Skeletal muscle cell (primary cell): ENCODE results near the gene BEND7.

ENCODE experiments used
- DNase-seq: peaks from one replicate; pipeline ENCODE4 v3.0.0-alpha.2; 2010; ENCODE audit warnings: low read depth
- H3K4me3 ChIP-seq: 2 replicates; pipeline ENCODE4 v1.5.1; 2011; ENCODE audit warnings: low read depth, mild to moderate bottlenecking, control low read depth, low read length, moderate library complexity

The BEND7 gene

GRCh38 chr10:13525663-13526062 is 3.2 kb downstream of the BEND7 start:
- no peak overlapping the region for H3K4me3 ChIP-seq
- DNase-seq: no peak

- no peak for DNase-seq
- no peak overlapping the region for H3K4me3 ChIP-seq
Observed at GRCh38 chr10:13521026-13521425, 7.8 kb downstream of the BEND7 start.

- DNase-seq: no peak
- H3K4me3 ChIP-seq: no peak overlapping the region
Observed at GRCh38 chr10:13520194-13520593, 8.6 kb downstream of the BEND7 start.

GRCh38 chr10:13518076-13518692 is 10.6 kb downstream of the BEND7 start:
- no peak overlapping the region for H3K4me3 ChIP-seq

GRCh38 chr10:13517675-13518074 is 11.1 kb downstream of the BEND7 start:
- DNase-seq: no peak
- no peak overlapping the region for H3K4me3 ChIP-seq

More at GRCh38 chr10:13518076-13518692, 10.6 kb downstream of the BEND7 start:
- no peak for DNase-seq

- H3K4me3 ChIP-seq: no peak overlapping the region
- no peak for DNase-seq
Observed at GRCh38 chr10:13516176-13516575, 12.6 kb downstream of the BEND7 start.

GRCh38 chr10:13515467-13515866 is 13.3 kb downstream of the BEND7 start:
- DNase-seq: no peak
- no peak overlapping the region for H3K4me3 ChIP-seq

GRCh38 chr10:13514296-13514695 is 14.5 kb downstream of the BEND7 start:
- DNase-seq: no peak
- H3K4me3 ChIP-seq: no peak overlapping the region

GRCh38 chr10:13512564-13512963 is 16.2 kb downstream of the BEND7 start:
- no peak overlapping the region for H3K4me3 ChIP-seq
- no peak for DNase-seq

GRCh38 chr10:13511409-13511808 is 17.4 kb downstream of the BEND7 start:
- no peak overlapping the region for H3K4me3 ChIP-seq
- DNase-seq: no peak

GRCh38 chr10:13505052-13505680 is 23.6 kb downstream of the BEND7 start:
- no peak for DNase-seq
- H3K4me3 ChIP-seq: no peak overlapping the region

GRCh38 chr10:13503745-13504463 is 24.9 kb downstream of the BEND7 start:
- DNase-seq: peak; percentile 32
- no peak overlapping the region for H3K4me3 ChIP-seq

- H3K4me3 ChIP-seq: no peak overlapping the region
- DNase-seq: no peak
Observed at GRCh38 chr10:13502380-13502779, 26.4 kb downstream of the BEND7 start.

GRCh38 chr10:13500201-13500600 is 28.6 kb downstream of the BEND7 start:
- H3K4me3 ChIP-seq: no peak overlapping the region
- no peak for DNase-seq

- no peak for DNase-seq
- no peak overlapping the region for H3K4me3 ChIP-seq
Observed at GRCh38 chr10:13499150-13499549, 29.7 kb downstream of the BEND7 start.

- DNase-seq: no peak
- H3K4me3 ChIP-seq: no peak overlapping the region
Observed at GRCh38 chr10:13496931-13497330, 31.9 kb downstream of the BEND7 start.

GRCh38 chr10:13496164-13496563 is 32.6 kb downstream of the BEND7 start:
- DNase-seq: no peak
- H3K4me3 ChIP-seq: no peak overlapping the region

- H3K4me3 ChIP-seq: no peak overlapping the region
- no peak for DNase-seq
Observed at GRCh38 chr10:13492493-13493180, 36.2 kb downstream of the BEND7 start.

- no peak overlapping the region for H3K4me3 ChIP-seq
- no peak for DNase-seq
Observed at GRCh38 chr10:13491747-13492360, 37.0 kb downstream of the BEND7 start.

- H3K4me3 ChIP-seq: no peak overlapping the region
- DNase-seq: no peak
Observed at GRCh38 chr10:13490503-13490902, 38.3 kb downstream of the BEND7 start.
